Mesenchymal stem cell (in vitro differentiated cells and primary cell): Measurements from ENCODE around the gene NKD2.

Source experiments
- DNase-seq: peaks from one replicate; pipeline ENCODE4 v3.0.0-alpha.2; 2013
- H2AFZ ChIP-seq: one replicate; pipeline ENCODE4 v1.6.1; 2013; ENCODE audit warnings: low read depth, mild to moderate bottlenecking, control low read depth, inconsistent platforms, low read length, moderate library complexity
- H2AK5ac ChIP-seq: 2 replicates; pipeline ENCODE4 v1.6.1; 2013; ENCODE audit warnings: low read length, moderate library complexity, mild to moderate bottlenecking, inconsistent platforms; ENCODE audit not compliant: severe bottlenecking
- H2BK120ac ChIP-seq: one replicate; pipeline ENCODE4 v1.6.1; 2013; ENCODE audit warnings: low read depth, mild to moderate bottlenecking, inconsistent platforms, low read length, moderate library complexity
- H2BK12ac ChIP-seq, 2 experiments: one replicate each; pipeline ENCODE4 v1.6.1; 2013; ENCODE audit warnings: inconsistent platforms in 2 of 2, low read length in 2 of 2, mild to moderate bottlenecking in 2 of 2, moderate library complexity in 2 of 2, control low read depth in 1 of 2
- H2BK15ac ChIP-seq: one replicate; pipeline ENCODE4 v1.6.1; 2013; ENCODE audit warnings: mild to moderate bottlenecking, low read depth, inconsistent platforms; ENCODE audit not compliant: poor library complexity, severe bottlenecking
- H2BK5ac ChIP-seq: 2 replicates; pipeline ENCODE4 v1.6.1; 2013; ENCODE audit warnings: low read depth, mild to moderate bottlenecking, low read length, control low read depth, inconsistent platforms; ENCODE audit not compliant: poor library complexity, severe bottlenecking
- H3K14ac ChIP-seq, 2 experiments: one replicate each; pipeline ENCODE4 v1.6.1; 2013; ENCODE audit warnings: inconsistent platforms in 2 of 2, low read length in 2 of 2, control low read depth in 1 of 2, mild to moderate bottlenecking in 1 of 2, moderate library complexity in 1 of 2
- H3K18ac ChIP-seq, 2 experiments: one replicate each; pipeline ENCODE4 v1.6.1; 2013; ENCODE audit warnings: inconsistent platforms in 2 of 2, low read length in 2 of 2, control low read depth in 1 of 2, low read depth in 1 of 2, mild to moderate bottlenecking in 1 of 2
- H3K23ac ChIP-seq, 2 experiments: one replicate each; pipeline ENCODE4 v1.6.1; 2013; ENCODE audit warnings: inconsistent platforms in 2 of 2, low read length in 2 of 2, mild to moderate bottlenecking in 2 of 2, moderate library complexity in 2 of 2, control low read depth in 1 of 2
- H3K27ac ChIP-seq: 2 replicates; pipeline ENCODE4 v1.5.1; 2013; ENCODE audit warnings: mild to moderate bottlenecking, moderate library complexity, low read length, control low read depth, inconsistent platforms; ENCODE audit not compliant: poor library complexity, severe bottlenecking
- H3K27me3 ChIP-seq, 2 experiments: 2 replicates each; pipeline versions ENCODE4 v1.6.1 to v1.7.0; 2013; ENCODE audit warnings: low read length in 2 of 2, mild to moderate bottlenecking in 2 of 2, moderate library complexity in 2 of 2, control low read depth in 1 of 2, inconsistent platforms in 1 of 2; ENCODE audit not compliant: control insufficient read depth in 1 of 2, insufficient read depth in 1 of 2
- H3K36me3 ChIP-seq, 2 experiments: 2 replicates each; pipeline versions ENCODE4 v1.6.1 to v1.7.0; 2013; ENCODE audit warnings: low read length in 2 of 2, control low read depth in 1 of 2, inconsistent platforms in 1 of 2, low read depth in 1 of 2, mild to moderate bottlenecking in 1 of 2; ENCODE audit not compliant: insufficient read depth in 2 of 2, control insufficient read depth in 1 of 2
- H3K4ac ChIP-seq, 2 experiments: one replicate each; pipeline ENCODE4 v1.6.1; 2013; ENCODE audit warnings: inconsistent platforms in 2 of 2, low read length in 2 of 2, mild to moderate bottlenecking in 2 of 2, moderate library complexity in 2 of 2, control low read depth in 1 of 2, low read depth in 1 of 2
- H3K4me1 ChIP-seq: 2 replicates; pipeline ENCODE4 v1.6.1; 2013; ENCODE audit warnings: low read depth, low read length, control low read depth; ENCODE audit not compliant: control insufficient read depth, insufficient read depth
- H3K4me2 ChIP-seq: 2 replicates; pipeline ENCODE4 v1.6.1; 2013; ENCODE audit warnings: low read length, mild to moderate bottlenecking, inconsistent platforms; ENCODE audit not compliant: poor library complexity, severe bottlenecking
- H3K4me3 ChIP-seq, 2 experiments: 2 replicates each; pipeline versions ENCODE4 v1.5.1 to v1.7.0; 2013; ENCODE audit warnings: low read length in 2 of 2, mild to moderate bottlenecking in 2 of 2, control low read depth in 1 of 2, low read depth in 1 of 2; ENCODE audit not compliant: insufficient read depth in 1 of 2
- H3K79me1 ChIP-seq: replicated peaks from 2 replicates; pipeline ENCODE4 v1.6.1; 2013; ENCODE audit warnings: mild to moderate bottlenecking, control low read depth, low read length, inconsistent platforms; ENCODE audit not compliant: poor library complexity, severe bottlenecking
- H3K9ac ChIP-seq: 2 replicates; pipeline ENCODE4 v1.7.0; 2013; ENCODE audit warnings: mild to moderate bottlenecking, low read length, moderate library complexity
- H3K9me3 ChIP-seq: 2 replicates; pipeline ENCODE4 v1.7.0; 2013; ENCODE audit warnings: mild to moderate bottlenecking, low read length; ENCODE audit not compliant: control insufficient read depth
- H4K8ac ChIP-seq: one replicate; pipeline ENCODE4 v1.6.1; 2013; ENCODE audit warnings: inconsistent platforms, mild to moderate bottlenecking, low read length, moderate library complexity
- H4K91ac ChIP-seq: one replicate; pipeline ENCODE4 v1.6.1; 2013; ENCODE audit warnings: mild to moderate bottlenecking, low read length, inconsistent platforms
- WGBS: methylation state at CpG from one replicate; pipeline ENCODE4 v1.1.7; 2013; ENCODE audit warnings: mixed read lengths; 5-methylcytosine and 5-hydroxymethylcytosine counted together

NKD2 gene

GRCh38 chr5:1033606-1034420, 25.2 kb downstream of the NKD2 start:
- H2AK5ac ChIP-seq, result no peak overlapping the region
- no peak overlapping the region for H3K18ac ChIP-seq
- peaks cover 2% of the 10 kb centered on the region for H3K4me1 ChIP-seq
- H3K4ac ChIP-seq, result no peak overlapping the region
- no peak overlapping the region for H4K91ac ChIP-seq
- H4K8ac ChIP-seq, result no peak overlapping the region
- no peak overlapping the region for H3K9ac ChIP-seq
- H2BK5ac ChIP-seq, result no peak overlapping the region
- no peak overlapping the region for H3K4me3 ChIP-seq
- no peak overlapping the region for H2BK12ac ChIP-seq
- no peak for DNase-seq
- WGBS, result 91% methylated on average over 29 of the region's 29 CpGs
- H3K4me2 ChIP-seq, result no peak overlapping the region
- no peak overlapping the region for H3K23ac ChIP-seq
- no peaks in the 10 kb centered on the region for H3K9me3 ChIP-seq
- H2BK120ac ChIP-seq, result no peak overlapping the region
- H2AFZ ChIP-seq, result no peak overlapping the region
- H3K14ac ChIP-seq, result no peak overlapping the region
- H3K36me3 ChIP-seq, result no peaks in the 10 kb centered on the region
- no peak overlapping the region for H3K27ac ChIP-seq
- H3K79me1 ChIP-seq, result no peaks in the 10 kb centered on the region
- no peak overlapping the region for H2BK15ac ChIP-seq
- peaks cover 21 to 43% of the 10 kb centered on the region in 2 experiments for H3K27me3 ChIP-seq

GRCh38 chr5:1034421-1034905, 25.9 kb downstream of the NKD2 start:
- H2BK120ac ChIP-seq, result no peak overlapping the region
- H3K4ac ChIP-seq, result no peak overlapping the region
- H3K79me1 ChIP-seq, result no peaks in the 10 kb centered on the region
- no peak overlapping the region for H2AFZ ChIP-seq
- H3K23ac ChIP-seq, result no peak overlapping the region
- H3K4me2 ChIP-seq, result no peak overlapping the region
- H3K18ac ChIP-seq, result no peak overlapping the region
- no peak overlapping the region for H4K8ac ChIP-seq
- no peaks in the 10 kb centered on the region for H3K36me3 ChIP-seq
- no peak overlapping the region for H3K9ac ChIP-seq
- no peak overlapping the region for H2AK5ac ChIP-seq
- no peak for DNase-seq
- WGBS, result 92% methylated on average over 17 of the region's 17 CpGs
- no peak overlapping the region for H3K14ac ChIP-seq
- peaks cover 20 to 36% of the 10 kb centered on the region in 2 experiments for H3K27me3 ChIP-seq
- H2BK15ac ChIP-seq, result no peak overlapping the region
- no peak overlapping the region for H3K4me3 ChIP-seq
- H2BK5ac ChIP-seq, result no peak overlapping the region
- H2BK12ac ChIP-seq, result no peak overlapping the region
- H3K9me3 ChIP-seq, result no peaks in the 10 kb centered on the region
- no peak overlapping the region for H4K91ac ChIP-seq
- H3K27ac ChIP-seq, result no peak overlapping the region
- H3K4me1 ChIP-seq, result peaks cover 2% of the 10 kb centered on the region

GRCh38 chr5:1034986-1035385, 26.4 kb downstream of the NKD2 start:
- Histone ChIP-seq H3K4ac (no peak overlapping the region), H3K9me3 (no peaks in the 10 kb centered on the region), H3K23ac (no peak overlapping the region), H4K91ac (no peak overlapping the region), H3K18ac (no peak overlapping the region), H3K4me1 (peaks cover 2% of the 10 kb centered on the region), H2AFZ (no peak overlapping the region), H3K9ac (no peak overlapping the region), H3K14ac (no peak overlapping the region), H3K4me3 (no peak overlapping the region), H2BK12ac (no peak overlapping the region), H3K27me3 (peaks cover 16 to 32% of the 10 kb centered on the region in 2 experiments), H3K79me1 (no peaks in the 10 kb centered on the region), H4K8ac (no peak overlapping the region), H2BK120ac (no peak overlapping the region), H2BK5ac (no peak overlapping the region), H2AK5ac (no peak overlapping the region), H3K27ac (no peak overlapping the region), H2BK15ac (no peak overlapping the region), H3K4me2 (no peak overlapping the region), H3K36me3 (no peaks in the 10 kb centered on the region)
- no peak for DNase-seq
- WGBS, result 91% methylated on average over 2 of the region's 2 CpGs

GRCh38 chr5:1035421-1036405, 27.1 kb downstream of the NKD2 start:
- Histone ChIP-seq H2BK120ac (no peak overlapping the region), H3K14ac (no peak overlapping the region), H3K27ac (no peak overlapping the region), H2AFZ (no peak overlapping the region), H2AK5ac (no peak overlapping the region), H3K4me2 (no peak overlapping the region), H3K36me3 (no peaks in the 10 kb centered on the region), H3K4me3 (no peak overlapping the region), H2BK12ac (no peak overlapping the region), H3K4me1 (peaks cover 2% of the 10 kb centered on the region), H3K27me3 (peaks cover 16 to 31% of the 10 kb centered on the region in 2 experiments), H2BK5ac (no peak overlapping the region), H3K9me3 (no peaks in the 10 kb centered on the region), H3K79me1 (no peaks in the 10 kb centered on the region), H3K18ac (no peak overlapping the region), H2BK15ac (peak overlapping the region; percentile 26), H3K9ac (no peak overlapping the region), H3K23ac (no peak overlapping the region), H3K4ac (no peak overlapping the region), H4K91ac (no peak overlapping the region), H4K8ac (no peak overlapping the region)
- no peak for DNase-seq
- 99% methylated on average over 21 of the region's 25 CpGs for WGBS
